Stomach smooth muscle (tissue), 2 donors: ENCODE results near the gene KIAA1549.

ENCODE experiments used
- H3K27ac ChIP-seq: one replicate; pipeline ENCODE4 v1.7.0; 2013; ENCODE audit warnings: mild to moderate bottlenecking, low read length, inconsistent platforms
- H3K27me3 ChIP-seq, 2 donors: one replicate each; pipeline ENCODE4 v1.7.0; 2013; ENCODE audit warnings: low read length in 2 of 2; ENCODE audit not compliant: insufficient read depth in 2 of 2, control insufficient read depth in 1 of 2
- H3K36me3 ChIP-seq, 2 donors: one replicate each; pipeline ENCODE4 v1.7.0; 2013; ENCODE audit warnings: low read length in 2 of 2; ENCODE audit not compliant: control insufficient read depth in 2 of 2, insufficient read depth in 2 of 2
- H3K4me1 ChIP-seq: one replicate; pipeline ENCODE4 v1.7.0; 2013; ENCODE audit warnings: low read length; ENCODE audit not compliant: control insufficient read depth, insufficient read depth
- H3K4me3 ChIP-seq, 2 donors: one replicate each; pipeline ENCODE4 v1.7.0; 2013; ENCODE audit warnings: low read length in 2 of 2
- H3K9ac ChIP-seq, 2 donors: one replicate each; pipeline ENCODE4 v1.7.0; 2013; ENCODE audit warnings: low read length in 2 of 2, mild to moderate bottlenecking in 1 of 2
- H3K9me3 ChIP-seq, 2 donors: one replicate each; pipeline ENCODE4 v1.7.0; 2013; ENCODE audit warnings: low read length in 2 of 2; ENCODE audit not compliant: control insufficient read depth in 2 of 2
- donor health status: healthy.
- donor health status: Pancreatic carcinoma.

Gene KIAA1549

DNA sequence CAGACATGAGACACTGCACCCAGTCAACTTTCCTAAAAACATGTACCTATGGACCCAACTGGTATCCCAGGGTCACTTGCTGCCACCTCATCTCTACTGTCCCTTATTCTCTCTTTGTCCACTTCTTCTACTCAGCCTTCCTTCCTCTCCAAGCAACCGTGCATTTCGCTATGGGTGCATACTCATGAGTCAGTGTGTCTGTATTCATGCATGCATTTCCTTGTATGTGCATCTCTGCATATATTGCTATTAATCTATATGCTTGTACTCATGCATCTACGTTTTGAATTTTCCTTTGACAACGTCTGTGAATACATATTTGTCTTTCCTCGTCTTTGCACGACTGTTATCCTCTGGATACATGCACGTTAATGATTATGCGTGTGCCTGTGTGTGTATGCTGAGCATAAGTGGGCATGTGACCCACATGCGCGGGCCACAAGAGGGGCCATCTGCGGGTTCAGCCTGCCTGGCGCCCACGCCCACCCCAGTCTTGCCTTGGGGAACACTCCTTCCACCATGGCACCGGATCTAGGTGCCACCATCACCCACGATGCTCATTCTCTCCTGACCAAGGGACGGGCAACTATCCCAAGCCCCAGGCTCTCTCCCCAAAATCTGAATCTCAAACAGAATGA lies 23.3 kb downstream of the KIAA1549 start:
- H3K27ac ChIP-seq: no peak overlapping the region
- no peaks in the 10 kb centered on the region for H3K9me3 ChIP-seq
- H3K4me3 ChIP-seq: no peak overlapping the region
- H3K27me3 ChIP-seq: no peaks in the 10 kb centered on the region
- H3K4me1 ChIP-seq: no peaks in the 10 kb centered on the region
- no peak overlapping the region for H3K9ac ChIP-seq
- no peaks in the 10 kb centered on the region for H3K36me3 ChIP-seq

DNA sequence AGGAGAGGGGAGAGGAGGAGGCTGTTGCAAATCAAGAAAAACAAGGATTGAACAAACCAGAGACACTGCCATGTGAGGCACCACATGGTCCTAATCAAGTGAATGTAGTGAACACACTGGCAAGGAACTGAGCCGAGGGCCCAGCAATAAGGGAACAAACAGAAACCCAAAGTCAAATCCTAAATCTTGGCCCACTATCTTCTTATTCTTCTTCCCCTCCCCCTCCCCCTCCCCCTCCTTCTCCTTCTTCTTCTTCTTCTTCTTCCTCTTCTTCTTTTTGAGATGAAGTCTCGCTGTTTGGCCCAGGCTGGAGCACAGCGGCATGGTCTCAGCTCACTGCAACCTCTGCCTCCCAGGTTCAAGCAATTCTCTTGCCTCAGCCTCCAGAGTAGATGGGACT lies 24.0 kb downstream of the KIAA1549 start:
- no peak overlapping the region for H3K9ac ChIP-seq
- H3K36me3 ChIP-seq: no peaks in the 10 kb centered on the region
- no peaks in the 10 kb centered on the region for H3K27me3 ChIP-seq
- H3K4me3 ChIP-seq: no peak overlapping the region
- H3K27ac ChIP-seq: no peak overlapping the region
- no peaks in the 10 kb centered on the region for H3K4me1 ChIP-seq
- no peaks in the 10 kb centered on the region for H3K9me3 ChIP-seq

DNA sequence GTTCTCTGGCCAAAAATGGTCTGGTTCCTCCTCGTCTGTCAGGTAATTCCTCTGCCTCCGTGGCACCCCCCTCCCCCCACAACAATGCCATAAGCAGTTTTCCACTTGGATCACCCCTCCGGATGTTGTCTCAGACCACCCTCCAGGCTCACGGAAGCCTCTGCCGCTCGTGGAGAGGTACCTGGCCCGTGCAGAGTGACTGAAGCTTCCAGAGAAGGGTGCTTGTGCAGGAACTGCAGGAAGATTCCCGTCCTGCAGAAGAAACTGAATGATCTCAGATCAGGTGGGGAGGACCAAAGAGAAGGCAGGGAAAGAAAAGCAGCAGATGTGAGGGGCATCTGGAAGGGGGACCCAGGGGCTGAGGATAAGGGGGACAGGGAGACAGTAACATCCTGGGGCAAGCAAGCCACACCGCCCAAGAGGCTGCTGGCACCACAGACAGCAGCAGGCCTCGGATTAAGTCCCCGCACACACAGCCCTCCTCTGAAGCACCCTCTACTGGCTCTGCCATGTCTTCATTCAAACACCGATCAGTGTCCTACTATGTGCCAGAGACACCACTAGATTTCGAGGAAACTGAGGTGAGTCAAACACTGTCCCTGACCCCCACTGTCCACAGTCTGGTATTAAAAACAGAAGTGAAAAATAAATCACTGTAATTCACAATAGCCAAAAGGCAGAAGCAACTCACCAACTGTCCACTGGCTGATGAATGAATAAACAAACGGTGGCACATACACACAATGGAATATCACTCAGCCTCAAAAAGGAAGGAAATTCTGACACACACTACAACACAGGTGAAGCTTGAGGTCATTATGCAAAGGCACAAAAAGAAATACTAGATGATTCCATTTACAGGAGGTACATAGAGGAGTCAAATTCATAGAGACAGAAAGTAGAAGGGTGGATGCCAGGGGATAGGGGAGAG lies 26.4 kb downstream of the KIAA1549 start:
- Histone ChIP-seq H3K27me3 (no peaks in the 10 kb centered on the region), H3K4me1 (no peaks in the 10 kb centered on the region), H3K36me3 (no peaks in the 10 kb centered on the region), H3K27ac (no peak overlapping the region), H3K9me3 (no peaks in the 10 kb centered on the region), H3K9ac (no peak overlapping the region), H3K4me3 (no peak overlapping the region)

DNA sequence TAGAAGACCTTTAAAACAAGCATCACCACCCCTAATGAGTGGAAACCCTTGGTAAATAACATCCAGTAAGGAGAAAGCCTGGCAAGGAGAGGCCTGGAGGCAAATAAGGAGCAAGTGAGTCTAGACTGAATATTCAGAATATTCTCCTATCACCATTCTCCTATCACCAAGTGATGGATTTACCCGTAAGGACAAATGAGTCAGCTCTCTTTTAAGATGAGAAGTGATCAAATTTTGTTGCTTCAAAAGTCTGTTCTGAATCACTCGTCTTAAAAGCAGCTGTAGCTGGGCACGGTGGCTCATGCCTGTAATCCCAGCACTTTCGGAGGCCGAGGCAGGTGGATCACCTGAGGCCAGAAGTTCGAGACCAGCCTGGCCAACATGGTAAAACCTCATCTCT lies 28.4 kb downstream of the KIAA1549 start:
- no peaks in the 10 kb centered on the region for H3K9me3 ChIP-seq
- no peak overlapping the region for H3K4me3 ChIP-seq
- no peak overlapping the region for H3K9ac ChIP-seq
- no peaks in the 10 kb centered on the region for H3K27me3 ChIP-seq
- H3K36me3 ChIP-seq: no peaks in the 10 kb centered on the region
- H3K27ac ChIP-seq: no peak overlapping the region
- H3K4me1 ChIP-seq: no peaks in the 10 kb centered on the region

DNA sequence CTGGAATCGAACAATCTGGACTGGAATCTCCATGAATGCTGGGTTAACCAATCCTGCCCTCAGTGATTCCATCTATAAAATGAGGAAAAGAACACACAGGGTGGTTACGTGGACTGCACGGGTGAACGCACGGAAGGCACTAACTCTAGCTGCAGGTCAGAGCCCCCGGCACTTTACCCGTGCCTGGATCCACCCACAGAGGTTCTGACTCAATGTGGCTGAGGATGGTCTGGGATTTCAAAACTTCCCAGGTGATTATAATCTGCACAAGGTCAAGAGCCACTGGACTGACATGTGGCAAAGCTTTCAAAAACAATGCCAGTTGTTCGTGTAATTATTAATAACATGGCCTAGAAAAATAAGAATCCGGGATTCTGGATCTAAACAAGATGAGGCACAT lies 29.2 kb downstream of the KIAA1549 start:
- Histone ChIP-seq H3K4me3 (no peak overlapping the region), H3K36me3 (no peaks in the 10 kb centered on the region), H3K9ac (no peak overlapping the region), H3K9me3 (no peaks in the 10 kb centered on the region), H3K27ac (no peak overlapping the region), H3K4me1 (no peaks in the 10 kb centered on the region), H3K27me3 (no peaks in the 10 kb centered on the region)

GRCh38 chr7:138949421-138950088 lies 31.6 kb downstream of the KIAA1549 start:
- no peaks in the 10 kb centered on the region for H3K4me1 ChIP-seq
- H3K27me3 ChIP-seq: no peaks in the 10 kb centered on the region
- H3K36me3 ChIP-seq: no peaks in the 10 kb centered on the region
- no peak overlapping the region for H3K27ac ChIP-seq
- H3K9ac ChIP-seq: no peak overlapping the region
- no peak overlapping the region for H3K4me3 ChIP-seq
- no peaks in the 10 kb centered on the region for H3K9me3 ChIP-seq

GRCh38 chr7:138948403-138948802 lies 32.8 kb downstream of the KIAA1549 start:
- no peaks in the 10 kb centered on the region for H3K4me1 ChIP-seq
- H3K27ac ChIP-seq: no peak overlapping the region
- H3K9ac ChIP-seq: no peak overlapping the region
- H3K4me3 ChIP-seq: no peak overlapping the region
- H3K27me3 ChIP-seq: no peaks in the 10 kb centered on the region
- no peaks in the 10 kb centered on the region for H3K36me3 ChIP-seq
- H3K9me3 ChIP-seq: no peaks in the 10 kb centered on the region

DNA sequence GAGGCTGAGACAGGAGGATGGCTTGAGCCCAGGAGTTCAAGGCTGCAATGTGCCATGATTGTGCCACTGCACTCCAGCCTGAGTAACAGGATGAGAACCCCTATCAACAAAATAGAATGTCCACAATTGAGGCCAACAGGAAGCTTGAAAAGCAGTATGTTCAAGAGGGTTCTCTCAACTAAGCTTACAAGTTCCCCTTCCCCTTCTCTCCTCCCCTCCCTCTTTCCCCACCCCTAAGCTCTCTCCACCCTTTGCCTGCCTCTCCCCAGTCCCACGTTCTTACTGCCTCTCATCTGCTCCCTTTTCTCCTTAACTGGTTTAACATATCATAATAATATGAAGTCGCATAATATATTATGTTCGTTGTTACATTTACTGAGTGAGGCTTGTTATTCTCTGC lies 35.4 kb downstream of the KIAA1549 start:
- Histone ChIP-seq H3K27ac (no peak overlapping the region), H3K9ac (no peak overlapping the region), H3K27me3 (no peaks in the 10 kb centered on the region), H3K4me3 (no peak overlapping the region), H3K9me3 (no peaks in the 10 kb centered on the region), H3K4me1 (no peaks in the 10 kb centered on the region), H3K36me3 (no peaks in the 10 kb centered on the region)

DNA sequence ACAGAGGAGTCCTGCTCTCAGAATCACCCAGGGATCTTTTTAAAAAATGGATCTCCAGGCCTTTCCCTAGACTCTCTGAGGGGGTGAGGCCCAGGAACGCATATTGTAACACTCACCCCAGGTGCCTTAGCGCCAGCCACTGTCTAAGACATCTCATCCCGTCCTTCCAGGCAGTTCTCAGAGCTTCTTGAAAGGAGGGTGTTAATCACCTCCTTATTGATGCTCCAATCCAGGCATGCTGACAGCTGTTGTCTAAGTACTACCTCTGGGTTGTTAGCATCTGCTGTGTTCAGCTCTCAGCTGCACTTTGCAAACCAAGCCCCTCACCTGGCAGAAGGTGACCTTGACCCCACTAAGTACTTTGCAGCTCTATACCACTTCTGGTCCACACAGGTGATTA lies 36.0 kb downstream of the KIAA1549 start:
- H3K4me1 ChIP-seq: no peaks in the 10 kb centered on the region
- no peak overlapping the region for H3K27ac ChIP-seq
- no peaks in the 10 kb centered on the region for H3K9me3 ChIP-seq
- H3K27me3 ChIP-seq: no peaks in the 10 kb centered on the region
- no peaks in the 10 kb centered on the region for H3K36me3 ChIP-seq
- H3K4me3 ChIP-seq: no peak overlapping the region
- H3K9ac ChIP-seq: no peak overlapping the region

DNA sequence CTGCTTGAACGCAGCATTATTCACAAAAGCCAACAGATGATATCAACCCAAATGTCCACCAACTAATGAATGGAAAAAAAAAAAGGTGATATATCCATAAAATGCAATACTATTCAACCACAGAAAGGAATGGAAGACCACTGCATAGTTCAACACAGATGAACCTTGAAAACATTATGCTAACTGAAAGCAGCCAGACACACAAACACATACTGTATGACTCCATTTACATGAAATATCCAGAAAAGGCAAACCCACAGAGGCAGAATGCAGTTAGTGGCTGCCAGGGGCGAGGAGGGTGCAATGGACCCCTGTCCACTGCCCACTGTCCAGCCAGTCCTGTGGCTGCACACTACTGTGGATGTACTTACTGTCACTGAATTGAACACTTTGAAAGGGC lies 36.6 kb downstream of the KIAA1549 start:
- H3K4me3 ChIP-seq: no peak overlapping the region
- H3K36me3 ChIP-seq: no peaks in the 10 kb centered on the region
- no peak overlapping the region for H3K27ac ChIP-seq
- no peaks in the 10 kb centered on the region for H3K9me3 ChIP-seq
- no peaks in the 10 kb centered on the region for H3K4me1 ChIP-seq
- H3K27me3 ChIP-seq: no peaks in the 10 kb centered on the region
- H3K9ac ChIP-seq: no peak overlapping the region
